ENCODE data around the gene CNDP2. TPM values are rescaled to one million over a fixed set of nuclear protein-coding genes. Genes with fewer than 3 reads are reported as not detected.

The CNDP2 gene
- total and polyA plus RNA-seq, 2 donors (not counting 1 experiment from before 2014, with no cell fraction given), result 121 to 182 TPM

- Histone ChIP-seq H3K4me1 (ENCODE audit: control insufficient read depth in 2 of 2, insufficient read depth in 2 of 2, low read length in 2 of 2) (peaks cover 0 to 7% of the 10 kb centered on the region in 2 donors), H3K27ac (ENCODE audit: low read length in 2 of 2) (no peak overlapping the region), H3K9ac (ENCODE audit: low read length) (no peak overlapping the region), H3K27me3 (replicated peaks in 1 of 4; ENCODE audit: control extremely low read depth in 1 of 4, control insufficient read depth in 3 of 4, insufficient read depth in 4 of 4, low read length in 3 of 4) (no peaks in the 10 kb centered on the region), H3K36me3 (replicated peaks in 1 of 2; ENCODE audit: control extremely low read depth in 1 of 2, control insufficient read depth in 1 of 2, extremely low read depth in 1 of 2, insufficient read depth in 2 of 2, low read length in 1 of 2) (peaks cover 6 to 95% of the 10 kb centered on the region in 2 experiments), H3K79me2 (ENCODE audit: control insufficient read depth, insufficient read depth, low read length) (peaks cover 81% of the 10 kb centered on the region), H4K20me1 (ENCODE audit: control insufficient read depth, insufficient read depth, low read length, poor library complexity, severe bottlenecking) (peaks cover 67% of the 10 kb centered on the region), H2AFZ (ENCODE audit: insufficient read depth, low read depth, low read length, poor library complexity, severe bottlenecking) (no peak overlapping the region), H3K4me2 (replicated peaks; ENCODE audit: low read depth, low read length, poor library complexity, severe bottlenecking) (no peak overlapping the region), H3K9me3 (ENCODE audit: control extremely low read depth in 1 of 3, control insufficient read depth in 2 of 3, insufficient read depth in 1 of 3, low read length in 2 of 3) (no peaks in the 10 kb centered on the region), H3K4me3 (ENCODE audit: control extremely low read depth in 1 of 5, extremely low read depth in 1 of 5, insufficient read depth in 1 of 5, low read depth in 2 of 5, low read length in 4 of 5) (no peak overlapping the region)
- H3K27me3 Mint-ChIP-seq, result no peaks in the 10 kb centered on the region
- DNase-seq, result no peak
- intact Hi-C loops (cut with micrococcal nuclease), result no loop called here
- H3K27ac Mint-ChIP-seq, result no peak overlapping the region
- no peak overlapping the region for H3K4me3 Mint-ChIP-seq
- 92% methylated on average over 23 of the region's 23 CpGs for WGBS (ENCODE audit: insufficient coverage)
- H3K9me3 Mint-ChIP-seq (ENCODE audit: insufficient read depth), result no peaks in the 10 kb centered on the region
- ATAC-seq (ENCODE audit: low read depth), result no peak
- POLR2A ChIA-PET, result no interaction called here
- peaks cover 13% of the 10 kb centered on the region for H3K4me1 Mint-ChIP-seq
- no peak for TF ChIP-seq EZH2 (IDR thresholded peaks at IDR 0.05; ENCODE audit: borderline replicate concordance, insufficient read depth, low read depth, low read length, poor library complexity, severe bottlenecking)
- TF ChIP-seq, protein P1, sequence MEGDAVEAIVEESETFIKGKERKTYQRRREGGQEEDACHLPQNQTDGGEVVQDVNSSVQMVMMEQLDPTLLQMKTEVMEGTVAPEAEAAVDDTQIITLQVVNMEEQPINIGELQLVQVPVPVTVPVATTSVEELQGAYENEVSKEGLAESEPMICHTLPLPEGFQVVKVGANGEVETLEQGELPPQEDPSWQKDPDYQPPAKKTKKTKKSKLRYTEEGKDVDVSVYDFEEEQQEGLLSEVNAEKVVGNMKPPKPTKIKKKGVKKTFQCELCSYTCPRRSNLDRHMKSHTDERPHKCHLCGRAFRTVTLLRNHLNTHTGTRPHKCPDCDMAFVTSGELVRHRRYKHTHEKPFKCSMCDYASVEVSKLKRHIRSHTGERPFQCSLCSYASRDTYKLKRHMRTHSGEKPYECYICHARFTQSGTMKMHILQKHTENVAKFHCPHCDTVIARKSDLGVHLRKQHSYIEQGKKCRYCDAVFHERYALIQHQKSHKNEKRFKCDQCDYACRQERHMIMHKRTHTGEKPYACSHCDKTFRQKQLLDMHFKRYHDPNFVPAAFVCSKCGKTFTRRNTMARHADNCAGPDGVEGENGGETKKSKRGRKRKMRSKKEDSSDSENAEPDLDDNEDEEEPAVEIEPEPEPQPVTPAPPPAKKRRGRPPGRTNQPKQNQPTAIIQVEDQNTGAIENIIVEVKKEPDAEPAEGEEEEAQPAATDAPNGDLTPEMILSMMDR (IDR thresholded peaks at IDR 0.05), result no peak
- CTCF ChIA-PET, result no interaction called here
Measured at GRCh38 chr18:74507097-74507881, 11.1 kb downstream of the CNDP2 start.

GRCh38 chr18:74507927-74508326 lies 11.8 kb downstream of the CNDP2 start:
- Histone ChIP-seq H3K9me3 (ENCODE audit: control extremely low read depth in 1 of 3, control insufficient read depth in 2 of 3, insufficient read depth in 1 of 3, low read length in 2 of 3) (no peaks in the 10 kb centered on the region), H3K9ac (ENCODE audit: low read length) (no peak overlapping the region), H3K79me2 (ENCODE audit: control insufficient read depth, insufficient read depth, low read length) (peaks cover 81% of the 10 kb centered on the region), H3K4me1 (ENCODE audit: control insufficient read depth in 2 of 2, insufficient read depth in 2 of 2, low read length in 2 of 2) (peaks cover 0 to 2% of the 10 kb centered on the region in 2 donors), H4K20me1 (ENCODE audit: control insufficient read depth, insufficient read depth, low read length, poor library complexity, severe bottlenecking) (peaks cover 73% of the 10 kb centered on the region), H3K4me2 (replicated peaks; ENCODE audit: low read depth, low read length, poor library complexity, severe bottlenecking) (no peak overlapping the region), H3K27me3 (replicated peaks in 1 of 4; ENCODE audit: control extremely low read depth in 1 of 4, control insufficient read depth in 3 of 4, insufficient read depth in 4 of 4, low read length in 3 of 4) (no peaks in the 10 kb centered on the region), H3K36me3 (replicated peaks in 1 of 2; ENCODE audit: control extremely low read depth in 1 of 2, control insufficient read depth in 1 of 2, extremely low read depth in 1 of 2, insufficient read depth in 2 of 2, low read length in 1 of 2) (peaks cover 8 to 95% of the 10 kb centered on the region in 2 experiments), H3K4me3 (ENCODE audit: control extremely low read depth in 1 of 5, extremely low read depth in 1 of 5, insufficient read depth in 1 of 5, low read depth in 2 of 5, low read length in 4 of 5) (no peak overlapping the region), H2AFZ (ENCODE audit: insufficient read depth, low read depth, low read length, poor library complexity, severe bottlenecking) (no peak overlapping the region), H3K27ac (ENCODE audit: low read length in 2 of 2) (no peak overlapping the region)
- CTCF ChIA-PET, result no interaction called here
- Mint-ChIP-seq H3K27ac (no peak overlapping the region), H3K4me1 (peaks cover 10% of the 10 kb centered on the region), H3K27me3 (no peaks in the 10 kb centered on the region), H3K4me3 (no peak overlapping the region), H3K9me3 (ENCODE audit: insufficient read depth) (no peaks in the 10 kb centered on the region)
- intact Hi-C loops (cut with micrococcal nuclease), result no loop called here
- TF ChIP-seq, protein P1 (IDR thresholded peaks at IDR 0.05), result no peak
- TF ChIP-seq EZH2 (IDR thresholded peaks at IDR 0.05; ENCODE audit: borderline replicate concordance, insufficient read depth, low read depth, low read length, poor library complexity, severe bottlenecking), result no peak
- no peak for DNase-seq
- POLR2A ChIA-PET, result no interaction called here
- ATAC-seq (ENCODE audit: low read depth), result no peak
- WGBS (ENCODE audit: insufficient coverage), result 96% methylated on average over 14 of the region's 14 CpGs

Data from B cell (primary cell).